Endometrial microvascular endothelial cells (primary cell): ENCODE results near the gene CWC27. TPM values are rescaled to one million over a fixed set of nuclear protein-coding genes. Genes with fewer than 3 reads are reported as not detected.

Experiments
- in situ Hi-C: cut with HindIII; loops from 2 replicates; pipeline ENCODE4 v1.10.0; 2017; ENCODE audit warnings: low sequenced_read_pairs, low pct_unique_long_range_greater_than_20kb; ENCODE audit errors: inconsistent ontology term
- total RNA-seq: library from RNA; depleted of rRNA; stranded (reverse); fragments of >200 nt; gene quantifications from one replicate; pipeline ENCODE4 v1.2.3, GENCODE V29; 2015; ENCODE audit errors: inconsistent ontology term

Gene CWC27, protein sequence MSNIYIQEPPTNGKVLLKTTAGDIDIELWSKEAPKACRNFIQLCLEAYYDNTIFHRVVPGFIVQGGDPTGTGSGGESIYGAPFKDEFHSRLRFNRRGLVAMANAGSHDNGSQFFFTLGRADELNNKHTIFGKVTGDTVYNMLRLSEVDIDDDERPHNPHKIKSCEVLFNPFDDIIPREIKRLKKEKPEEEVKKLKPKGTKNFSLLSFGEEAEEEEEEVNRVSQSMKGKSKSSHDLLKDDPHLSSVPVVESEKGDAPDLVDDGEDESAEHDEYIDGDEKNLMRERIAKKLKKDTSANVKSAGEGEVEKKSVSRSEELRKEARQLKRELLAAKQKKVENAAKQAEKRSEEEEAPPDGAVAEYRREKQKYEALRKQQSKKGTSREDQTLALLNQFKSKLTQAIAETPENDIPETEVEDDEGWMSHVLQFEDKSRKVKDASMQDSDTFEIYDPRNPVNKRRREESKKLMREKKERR
- 12.4 TPM for total RNA-seq

DNA sequence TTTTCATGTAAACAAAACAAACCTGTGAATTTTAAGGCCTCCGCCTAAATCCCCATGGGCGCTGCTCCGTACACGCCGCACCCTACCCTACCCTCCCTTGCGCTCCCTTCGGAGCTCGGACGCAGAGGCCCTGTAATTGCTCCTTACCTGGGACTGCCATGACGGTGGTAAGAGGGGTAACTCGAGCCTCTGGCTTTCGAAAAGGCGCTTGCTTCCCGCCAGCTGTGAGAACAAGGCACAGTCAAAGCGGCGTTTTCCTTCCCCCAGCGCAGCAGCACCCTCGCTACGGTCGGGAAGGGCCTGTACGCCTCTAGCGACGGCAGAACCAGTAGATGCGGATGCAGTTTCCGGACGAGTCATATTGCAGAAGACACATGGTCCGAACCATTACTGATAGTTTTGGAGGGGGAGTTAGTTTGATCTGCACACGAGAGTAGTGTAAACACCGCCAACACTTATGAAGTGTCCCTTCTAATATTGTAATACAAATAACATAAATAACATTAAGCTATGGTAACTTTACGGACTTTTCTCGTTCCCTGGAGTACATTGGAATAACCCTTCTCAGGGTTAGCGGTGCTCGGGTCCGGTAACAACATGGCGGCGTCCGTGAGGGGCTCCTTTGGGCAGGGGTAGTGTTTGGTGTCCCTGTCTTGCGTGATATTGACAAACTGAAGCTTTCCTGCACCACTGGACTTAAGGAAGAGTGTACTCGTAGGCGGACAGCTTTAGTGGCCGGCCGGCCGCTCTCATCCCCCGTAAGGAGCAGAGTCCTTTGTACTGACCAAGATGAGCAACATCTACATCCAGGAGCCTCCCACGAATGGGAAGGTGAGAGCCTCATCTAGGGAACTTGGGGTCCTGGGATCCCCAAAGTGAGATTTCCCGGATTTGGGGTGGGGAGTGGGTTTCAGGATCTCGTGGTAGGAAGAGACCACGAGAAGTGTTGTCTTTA is at the start of gene CWC27, which contains the start of gene SREK1IP1:
Gene CWC27 (plus strand): TSS at position 573 of the 955 bp plus-strand sequence. CDS start 217 bp downstream, at position 790.
Gene SREK1IP1 (minus strand): TSS at position 334 of the 955 bp plus-strand sequence. CDS start 174 bp downstream, at position 160.
- in situ Hi-C loops = no loop called here

DNA sequence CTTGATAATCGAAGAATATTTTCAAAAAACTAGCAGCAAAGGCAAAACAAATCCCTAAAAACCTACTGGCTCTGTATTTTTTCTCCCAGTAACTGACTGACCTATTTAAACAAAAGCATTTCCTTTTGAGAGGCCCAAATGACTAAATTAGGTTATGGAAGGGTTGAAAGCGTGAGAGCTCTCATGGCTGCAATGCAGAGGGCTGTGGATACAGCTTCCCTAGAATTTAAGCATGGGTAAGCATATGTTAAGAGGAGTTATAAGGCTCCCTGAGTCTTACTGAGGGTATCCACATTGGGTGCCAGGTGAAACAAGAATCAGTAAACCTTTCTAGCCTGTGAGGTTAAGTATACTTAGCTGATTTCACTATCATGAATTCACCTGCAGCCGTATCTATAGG is 46.1 kb upstream of the CWC27 start:
- in situ Hi-C loops = no loop called here

DNA sequence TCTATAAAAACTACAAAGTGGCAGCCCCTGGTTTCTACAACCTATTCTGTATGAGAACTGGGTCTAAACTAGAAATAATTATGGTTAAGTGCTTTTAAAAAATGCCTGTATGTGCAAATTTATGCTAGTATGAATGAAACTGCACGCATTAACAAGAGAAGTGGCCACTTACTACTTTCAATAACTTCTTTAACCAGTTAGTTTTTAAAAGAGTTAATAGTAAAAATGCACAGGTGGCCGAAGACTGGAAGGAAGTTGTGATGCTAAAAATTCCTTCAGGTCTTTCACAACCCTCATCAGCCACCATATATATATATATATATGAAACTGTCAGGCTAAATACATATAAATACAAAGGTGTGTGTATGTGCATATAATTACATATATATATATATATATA is 41.6 kb upstream of the CWC27 start:
- in situ Hi-C loops = no loop called here

DNA sequence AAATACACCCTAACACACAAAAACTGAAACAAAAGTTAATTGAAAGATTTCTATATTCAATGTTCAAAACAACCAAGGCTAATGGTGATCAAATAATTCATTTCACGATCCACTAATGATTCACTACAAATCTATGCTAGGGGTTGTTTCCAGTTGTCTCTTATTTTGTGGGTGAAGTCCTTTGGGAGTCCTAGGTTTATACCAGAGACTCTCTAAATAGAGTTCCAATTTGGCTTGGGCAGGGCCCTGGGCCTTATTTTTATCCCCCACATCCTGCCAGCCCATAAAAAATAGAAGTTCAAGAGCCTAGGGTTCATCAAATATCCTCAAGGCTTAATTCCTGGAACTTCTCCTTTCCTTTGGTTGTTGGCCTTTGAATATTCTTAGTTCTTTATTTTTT is 26.3 kb upstream of the CWC27 start:
- in situ Hi-C loops = no loop called here

DNA sequence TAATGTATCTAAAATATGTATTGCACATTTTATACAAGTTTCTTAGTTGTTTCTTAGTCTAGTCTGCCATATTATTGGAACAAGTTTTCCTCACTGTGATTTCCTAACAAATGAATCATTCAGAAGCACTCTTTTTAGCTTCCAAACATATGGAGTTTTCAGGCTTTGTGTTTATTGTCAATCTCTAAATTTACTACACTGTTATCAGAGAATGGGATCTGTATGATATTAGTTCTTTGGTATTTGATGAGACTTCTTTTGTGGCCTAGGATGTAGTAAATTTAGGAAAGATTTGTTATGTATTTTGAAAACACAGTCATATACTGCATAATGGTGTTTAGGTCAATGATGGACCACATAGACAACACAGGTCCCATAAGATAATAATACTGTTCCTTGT is 25.9 kb upstream of the CWC27 start:
- in situ Hi-C loops = no loop called here

DNA sequence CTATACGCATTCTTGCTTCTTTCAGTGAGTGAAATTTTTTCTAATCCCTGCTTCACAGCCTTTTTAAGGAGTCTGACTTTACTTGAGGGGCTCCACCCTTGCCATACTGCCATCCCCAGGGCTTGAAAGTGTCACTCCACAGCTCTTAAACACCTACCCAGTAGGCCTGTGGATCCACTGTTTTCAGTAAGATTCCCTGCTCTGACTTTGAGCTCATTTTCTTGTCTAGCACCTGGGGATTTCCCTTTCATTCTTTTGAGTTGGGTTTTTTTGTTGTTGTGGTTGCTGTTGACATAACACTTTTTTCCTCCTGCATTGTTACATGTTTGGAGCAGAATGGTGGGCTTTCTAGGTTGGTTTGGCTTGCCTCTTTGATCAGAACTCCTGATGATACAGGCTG is 23.8 kb upstream of the CWC27 start:
- in situ Hi-C loops = no loop called here

DNA sequence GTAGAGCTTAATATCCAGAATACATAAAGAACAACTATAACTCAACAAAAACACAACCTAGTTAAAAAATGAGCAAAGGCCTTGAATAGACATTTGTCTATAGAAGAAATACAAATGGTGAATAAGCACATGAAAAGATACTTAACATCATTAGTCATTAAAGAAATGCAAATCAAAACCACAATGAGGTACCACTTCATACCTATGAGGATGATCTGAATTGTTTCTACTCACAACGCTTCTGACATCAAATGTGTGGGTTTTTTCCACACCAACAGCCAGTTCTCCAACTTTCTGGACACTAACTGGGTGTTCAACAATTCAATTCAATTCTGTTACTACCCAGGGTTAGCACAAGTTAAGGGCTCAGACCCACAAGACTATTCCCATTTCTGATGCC is 22.3 kb upstream of the CWC27 start:
- in situ Hi-C loops = no loop called here

DNA sequence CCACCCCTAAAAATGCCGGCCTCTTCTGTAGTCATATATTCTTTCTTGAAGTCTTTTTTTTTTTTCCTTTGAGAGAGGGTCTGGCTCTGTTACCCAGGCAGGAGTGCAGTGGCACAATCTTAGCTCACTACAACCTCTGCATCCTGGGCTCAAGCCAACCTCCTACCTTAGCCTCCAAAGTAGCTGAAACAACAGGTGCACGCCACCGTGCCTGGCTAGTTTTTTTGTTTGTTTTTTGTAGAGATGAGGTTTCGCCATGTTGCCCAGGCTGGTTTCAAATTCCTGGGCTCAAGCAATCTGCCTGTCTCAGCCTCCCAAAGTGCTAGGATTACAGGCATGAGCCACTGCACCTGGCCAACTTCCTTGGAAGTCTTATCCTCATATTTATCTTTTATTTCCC is 19.3 kb upstream of the CWC27 start:
- in situ Hi-C loops = no loop called here

DNA sequence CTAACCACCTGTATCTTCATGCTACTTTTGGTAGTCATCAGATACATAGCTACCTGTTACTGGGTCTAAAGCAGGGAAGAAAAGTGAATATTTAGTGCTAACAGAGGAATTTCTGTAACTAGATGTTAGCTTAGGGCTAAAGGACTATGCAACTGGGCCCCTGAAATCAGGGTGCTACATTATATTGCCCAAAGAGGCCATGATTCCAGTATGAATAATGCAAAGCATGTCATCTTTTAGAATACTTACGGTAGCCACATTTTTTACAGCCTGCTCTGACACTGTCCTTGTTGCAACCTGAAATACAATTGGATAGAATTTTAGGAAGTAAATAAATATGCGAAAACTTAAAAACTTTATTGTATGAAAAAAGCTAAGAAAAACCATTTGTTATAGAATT is 14.7 kb upstream of the CWC27 start:
- in situ Hi-C loops = no loop called here

DNA sequence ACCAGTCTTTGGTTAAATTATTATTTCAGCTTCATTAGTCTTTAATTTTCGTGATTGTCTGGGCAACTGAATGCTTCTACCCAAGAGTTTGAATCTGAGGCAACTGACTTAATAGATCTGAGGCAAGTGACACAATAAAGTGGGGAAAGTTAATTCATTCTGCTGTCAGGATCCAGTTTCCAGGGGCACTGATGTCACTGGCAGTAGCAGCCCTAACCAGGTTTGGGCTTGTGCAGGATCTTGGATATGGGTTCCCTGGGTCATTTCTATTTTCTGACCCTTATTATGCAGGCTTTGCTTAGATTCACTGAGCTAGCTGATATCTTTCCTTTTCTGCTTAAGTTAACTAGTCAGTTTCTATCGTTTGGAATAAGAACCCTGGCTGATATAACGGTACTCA is 9.8 kb upstream of the CWC27 start:
- in situ Hi-C loops = no loop called here

DNA sequence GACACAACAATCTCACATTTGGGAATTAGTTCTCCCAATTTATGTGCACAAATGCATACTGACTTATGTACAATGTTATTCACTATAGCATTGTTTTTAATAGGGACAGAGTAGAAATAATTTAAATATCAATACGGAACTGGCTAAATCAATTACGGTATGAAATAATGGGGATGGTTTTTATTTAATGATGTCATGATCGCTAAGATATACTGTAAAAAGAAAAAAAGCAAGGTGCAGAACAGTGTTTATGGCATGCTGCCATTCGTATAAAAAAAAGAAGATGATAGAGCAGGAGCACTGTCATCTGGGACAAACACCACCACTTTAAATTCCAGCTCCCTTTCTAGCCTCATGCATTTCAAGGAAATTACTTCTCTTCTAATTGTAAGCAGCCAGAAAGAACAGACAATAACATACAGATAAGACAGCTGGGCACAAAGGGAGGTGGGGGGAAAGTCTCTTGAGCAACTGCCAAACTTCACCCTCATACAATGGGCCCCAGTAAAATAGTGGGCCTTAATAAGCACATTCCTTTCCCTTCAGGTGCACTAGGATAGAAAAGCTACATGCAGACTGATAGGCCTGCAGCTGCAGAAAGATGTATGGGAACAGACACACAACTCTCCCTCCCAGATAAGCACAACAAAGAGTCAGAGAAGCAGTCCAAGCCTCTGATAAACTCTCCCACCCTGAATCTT is 8.6 kb upstream of the CWC27 start:
- in situ Hi-C loops = no loop called here

DNA sequence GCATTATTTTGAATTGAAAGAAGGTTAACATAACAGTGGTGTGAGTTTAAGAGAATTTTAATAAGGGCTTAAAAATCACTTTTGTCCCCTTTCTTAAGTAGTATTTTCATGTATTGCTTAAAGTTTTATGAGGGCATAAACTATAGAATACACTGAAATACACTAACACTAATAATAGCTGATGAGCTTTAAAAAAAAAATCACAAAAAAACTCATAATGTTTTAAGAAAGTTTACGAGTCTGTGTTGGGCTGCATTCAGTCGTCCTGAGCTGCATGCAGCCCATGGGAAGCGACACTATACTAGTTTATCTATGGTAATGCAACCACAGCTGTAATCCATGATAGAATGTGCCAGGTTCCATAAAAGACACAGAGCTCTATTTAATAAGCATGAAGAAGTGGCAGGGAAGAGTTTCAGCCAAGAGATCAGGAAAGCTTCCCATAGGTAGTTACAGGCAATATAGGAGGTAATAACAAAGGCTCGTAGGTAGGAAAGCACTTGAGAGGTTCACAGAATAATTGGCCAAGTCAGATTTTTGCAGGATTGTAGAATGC is 4.7 kb upstream of the CWC27 start:
- in situ Hi-C loops = no loop called here

DNA sequence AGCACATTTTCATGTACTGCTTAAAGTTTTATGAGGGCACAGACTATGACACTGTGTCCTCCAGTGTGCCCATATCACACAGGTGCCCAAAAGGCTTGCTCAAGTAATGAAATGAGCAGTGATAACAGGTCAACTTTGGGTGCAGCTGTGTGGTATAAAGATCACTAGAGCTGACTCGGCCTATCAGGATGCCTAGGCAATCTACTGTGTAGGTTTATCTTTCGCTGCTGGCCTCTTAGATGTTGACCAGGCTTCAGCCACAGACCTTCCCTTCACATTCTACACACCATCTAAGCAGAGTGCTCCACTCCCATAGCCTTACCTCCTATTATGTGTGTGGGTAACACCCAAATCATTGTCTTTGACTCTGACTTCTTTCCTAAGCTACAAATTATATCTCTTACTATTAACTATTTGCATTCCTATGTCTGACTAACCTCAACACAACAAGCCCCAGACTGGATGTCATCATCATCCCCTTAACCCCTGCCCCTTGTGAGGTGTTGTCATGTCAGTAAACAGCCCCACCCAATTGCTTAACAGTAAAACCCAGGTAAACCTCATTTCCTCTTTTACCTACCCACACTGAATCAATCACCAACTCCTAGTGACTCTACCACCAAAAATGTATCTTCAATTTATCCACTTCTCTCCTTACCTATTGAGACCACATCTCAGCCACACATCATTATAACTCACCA is 2.8 kb upstream of the CWC27 start:
- in situ Hi-C loops = no loop called here

DNA sequence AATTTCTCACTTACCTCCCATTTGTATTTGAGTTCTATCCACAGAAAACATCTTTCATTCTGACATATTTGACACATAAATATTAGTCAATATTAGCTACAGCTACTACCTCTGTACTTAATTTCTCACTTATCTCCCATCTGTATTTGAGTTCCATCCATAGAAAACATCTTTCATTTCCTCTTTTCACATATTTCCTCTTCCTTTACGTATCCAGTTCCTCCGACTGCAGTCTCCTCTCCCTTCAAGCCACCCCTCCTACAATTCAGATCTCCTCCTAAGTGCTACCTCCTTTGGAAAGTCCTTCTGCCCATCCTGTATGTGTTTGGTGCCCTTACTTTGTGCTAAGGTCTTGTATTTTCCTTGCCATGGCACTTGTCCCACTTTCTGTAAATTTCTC is 1.8 kb upstream of the CWC27 start:
- in situ Hi-C loops = no loop called here

DNA sequence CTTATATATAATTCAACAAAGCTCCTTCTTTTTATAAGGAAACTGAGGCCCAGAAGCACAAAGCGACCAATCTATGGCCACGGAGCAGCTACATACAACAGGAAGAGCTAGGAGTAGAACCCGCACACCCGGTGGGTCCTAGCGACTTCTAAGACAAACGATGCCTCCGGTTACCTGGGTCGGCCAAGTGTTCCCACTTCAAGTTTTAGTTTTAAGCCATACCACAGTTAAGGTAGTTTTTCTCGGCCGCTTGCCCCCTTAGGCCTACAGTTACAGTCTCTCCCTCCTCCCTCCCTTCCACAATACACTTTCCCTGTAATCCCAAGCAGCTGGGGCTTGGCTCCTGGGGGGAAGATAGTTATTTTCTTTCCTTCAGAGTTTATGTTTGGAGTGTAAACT is 772 bp upstream of the CWC27 start:
- in situ Hi-C loops = no loop called here

DNA sequence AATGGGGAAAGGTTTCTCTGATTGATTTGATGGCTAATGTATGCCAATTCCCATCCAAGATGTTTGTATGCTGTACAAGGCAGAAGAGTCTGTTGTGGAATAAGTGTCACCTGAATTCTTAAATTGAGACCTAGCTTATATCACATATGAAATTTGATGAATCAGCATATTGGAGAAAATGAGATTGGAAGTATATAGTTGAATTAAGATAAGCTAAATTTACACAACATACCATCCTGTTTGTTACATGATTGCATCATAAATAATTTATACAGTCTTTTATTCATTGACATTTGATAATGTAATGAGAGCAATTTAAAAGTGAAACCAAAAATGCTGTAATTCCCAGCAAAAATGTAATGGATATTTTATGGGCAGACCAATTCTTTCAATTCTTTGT is 1.1 kb downstream of the CWC27 start:
- in situ Hi-C loops = no loop called here

DNA sequence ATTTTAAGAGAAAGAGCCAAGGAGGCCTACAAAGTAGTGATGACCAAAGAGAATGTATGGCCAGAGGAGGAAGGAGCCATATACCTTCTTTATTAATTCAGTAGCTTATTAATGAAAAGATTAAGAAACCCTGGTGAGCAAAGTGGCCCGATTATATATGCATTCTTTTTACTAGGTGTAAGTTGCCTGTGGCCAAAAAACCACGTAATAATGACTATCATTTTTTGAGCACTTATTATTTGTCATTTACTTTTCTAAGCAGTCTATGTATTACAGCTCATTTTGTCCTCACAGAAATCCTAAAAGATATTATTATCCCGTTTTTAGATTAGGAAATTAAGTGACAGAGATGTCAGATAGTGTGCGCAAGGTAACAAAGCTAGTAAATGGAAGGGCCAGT is 3.0 kb downstream of the CWC27 start:
- in situ Hi-C loops = no loop called here

DNA sequence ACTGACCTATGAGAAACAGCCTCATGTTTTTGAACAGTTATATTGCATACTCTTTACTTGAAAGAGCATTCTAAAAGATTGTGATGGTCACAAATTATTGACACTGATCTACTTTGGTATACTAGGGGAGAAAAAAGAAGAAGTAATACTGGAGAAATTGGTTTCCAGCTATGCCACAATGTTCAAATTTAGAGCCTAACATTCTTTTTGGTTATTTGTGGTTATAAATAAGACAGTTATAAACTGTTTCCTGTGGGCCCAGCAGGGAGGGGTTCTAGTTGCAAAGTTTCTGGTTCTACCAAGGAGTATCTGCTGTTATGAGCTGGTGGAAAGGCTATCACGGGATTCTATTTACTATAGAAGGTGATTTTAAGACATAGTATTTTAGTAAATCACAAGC is 4.8 kb downstream of the CWC27 start:
- in situ Hi-C loops = no loop called here
